GM20000 (cell line): ENCODE measurements around the gene GPR137.
A peak's percentile ranks its signal among the peaks of the same experiment; 100 is the strongest.
"Not testable (repeated sequence)": the region's sequence is repeated elsewhere in the genome, so short reads cannot be mapped to it uniquely, and the experiment has no call there.

ENCODE experiments used
- DNase-seq: peaks from one replicate; pipeline ENCODE4 v3.0.0; 2012; ENCODE audit warnings: low spot score
- TF ChIP-seq, protein P1 (sequence below): IDR thresholded peaks from 2 replicates; pipeline ENCODE4 v1.5.1; 2012; ENCODE audit warnings: mild to moderate bottlenecking, control low read depth; ENCODE audit errors: extremely low read depth, missing control alignments

The GPR137 gene

DNA sequence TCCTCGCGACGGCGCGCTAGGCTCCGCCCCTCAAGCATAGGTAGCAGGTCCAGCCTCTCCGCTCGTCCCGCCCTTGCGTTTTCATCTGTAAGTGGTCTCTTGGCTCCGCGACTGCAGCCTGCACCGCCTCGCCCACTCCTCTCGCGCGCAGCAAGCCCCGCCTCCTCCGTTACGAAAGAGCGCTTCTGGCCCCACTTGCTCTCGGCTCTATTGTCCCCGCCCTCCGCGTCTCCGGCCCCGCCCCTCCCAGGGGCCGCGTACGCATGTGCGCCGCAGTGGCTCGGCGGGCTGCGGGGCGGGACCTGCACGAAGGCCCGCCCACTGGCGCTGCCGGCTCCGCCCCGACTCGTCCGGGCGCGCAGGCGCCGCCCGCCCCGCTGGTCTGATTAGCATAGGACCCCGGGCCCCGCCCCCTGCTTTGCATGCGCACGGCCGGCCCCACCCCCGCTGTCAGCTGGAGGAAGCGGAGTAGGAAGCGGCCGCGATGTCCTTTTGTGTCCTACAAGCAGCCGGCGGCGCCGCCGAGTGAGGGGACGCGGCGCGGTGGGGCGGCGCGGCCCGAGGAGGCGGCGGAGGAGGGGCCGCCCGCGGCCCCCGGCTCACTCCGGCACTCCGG, 19.5 kb downstream of the GPR137 start, which contains the start of gene ESRRA:
TSS of gene ESRRA (plus strand) at position 450 of the 616 bp plus-strand sequence. CDS start 1,656 bp downstream, outside the sequence.
- DNase-seq: peak; percentile 100
- TF ChIP-seq, protein P1, sequence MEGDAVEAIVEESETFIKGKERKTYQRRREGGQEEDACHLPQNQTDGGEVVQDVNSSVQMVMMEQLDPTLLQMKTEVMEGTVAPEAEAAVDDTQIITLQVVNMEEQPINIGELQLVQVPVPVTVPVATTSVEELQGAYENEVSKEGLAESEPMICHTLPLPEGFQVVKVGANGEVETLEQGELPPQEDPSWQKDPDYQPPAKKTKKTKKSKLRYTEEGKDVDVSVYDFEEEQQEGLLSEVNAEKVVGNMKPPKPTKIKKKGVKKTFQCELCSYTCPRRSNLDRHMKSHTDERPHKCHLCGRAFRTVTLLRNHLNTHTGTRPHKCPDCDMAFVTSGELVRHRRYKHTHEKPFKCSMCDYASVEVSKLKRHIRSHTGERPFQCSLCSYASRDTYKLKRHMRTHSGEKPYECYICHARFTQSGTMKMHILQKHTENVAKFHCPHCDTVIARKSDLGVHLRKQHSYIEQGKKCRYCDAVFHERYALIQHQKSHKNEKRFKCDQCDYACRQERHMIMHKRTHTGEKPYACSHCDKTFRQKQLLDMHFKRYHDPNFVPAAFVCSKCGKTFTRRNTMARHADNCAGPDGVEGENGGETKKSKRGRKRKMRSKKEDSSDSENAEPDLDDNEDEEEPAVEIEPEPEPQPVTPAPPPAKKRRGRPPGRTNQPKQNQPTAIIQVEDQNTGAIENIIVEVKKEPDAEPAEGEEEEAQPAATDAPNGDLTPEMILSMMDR: no peak

DNA sequence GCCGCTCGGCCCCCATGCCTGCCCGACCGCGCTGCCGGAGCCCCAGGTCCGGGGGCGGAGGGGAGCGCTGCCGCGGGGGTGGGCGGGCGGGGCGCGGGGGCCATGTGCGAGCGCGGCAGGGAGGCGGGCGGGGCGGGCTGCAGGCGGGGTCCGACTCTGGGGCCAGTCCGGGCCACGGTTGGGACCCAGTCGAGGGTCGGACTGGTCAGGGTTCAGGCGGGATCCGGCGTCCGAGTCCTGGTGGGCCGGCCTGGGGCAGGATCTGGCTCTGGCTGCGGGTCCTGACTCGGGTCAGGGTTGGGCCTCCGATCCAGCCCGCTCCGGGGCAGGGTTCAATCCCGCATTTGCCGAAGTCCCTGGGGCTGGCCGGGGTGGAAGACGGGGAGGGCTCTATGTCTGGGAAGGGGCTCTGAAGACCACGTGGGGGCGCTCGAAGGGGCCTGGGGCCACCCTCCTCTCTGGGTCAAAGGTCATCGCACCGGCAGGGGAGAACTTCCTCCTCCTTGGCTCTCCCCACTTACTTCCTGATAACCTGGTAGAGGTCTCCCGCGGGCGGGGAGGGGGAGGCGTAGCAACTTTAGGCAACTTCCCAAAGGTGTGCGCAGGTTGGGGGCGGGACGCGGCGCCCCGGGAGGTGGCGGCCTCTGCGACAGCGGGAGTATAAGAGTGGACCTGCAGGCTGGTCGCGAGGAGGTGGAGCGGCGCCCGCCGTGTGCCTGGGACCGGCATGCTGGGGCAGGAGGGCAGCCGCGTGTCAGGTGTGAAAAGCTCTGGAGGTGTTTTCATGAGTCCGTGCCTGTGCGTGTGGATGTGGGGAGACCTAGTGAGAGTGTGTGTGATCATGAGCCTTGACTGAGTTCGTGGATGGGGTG, 20.3 kb downstream of the GPR137 start:
- TF ChIP-seq, protein P1: peak; percentile 30
- peak; percentile 69 for DNase-seq

DNA sequence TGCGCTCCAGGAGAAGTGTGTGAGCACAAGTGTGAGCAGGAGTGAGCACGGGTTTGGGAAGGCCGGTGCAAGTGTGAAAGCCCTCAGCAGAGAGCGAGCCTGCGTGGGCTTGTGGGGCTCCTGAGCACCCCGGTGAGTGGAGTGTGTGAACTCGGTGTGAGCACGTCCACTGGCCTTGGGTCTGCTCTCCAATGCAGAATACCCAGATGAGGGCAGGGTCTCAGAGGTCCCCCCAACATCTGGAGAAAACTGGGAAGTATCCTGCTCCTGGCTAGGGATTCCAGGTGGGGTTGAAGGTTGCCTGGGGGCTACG, 20.9 kb downstream of the GPR137 start:
- TF ChIP-seq, protein P1: no peak
- no peak for DNase-seq

- DNase-seq: no peak
- TF ChIP-seq, protein P1: no peak
Measured at GRCh38 chr11:64306876-64307622, 21.4 kb downstream of the GPR137 start.

DNA sequence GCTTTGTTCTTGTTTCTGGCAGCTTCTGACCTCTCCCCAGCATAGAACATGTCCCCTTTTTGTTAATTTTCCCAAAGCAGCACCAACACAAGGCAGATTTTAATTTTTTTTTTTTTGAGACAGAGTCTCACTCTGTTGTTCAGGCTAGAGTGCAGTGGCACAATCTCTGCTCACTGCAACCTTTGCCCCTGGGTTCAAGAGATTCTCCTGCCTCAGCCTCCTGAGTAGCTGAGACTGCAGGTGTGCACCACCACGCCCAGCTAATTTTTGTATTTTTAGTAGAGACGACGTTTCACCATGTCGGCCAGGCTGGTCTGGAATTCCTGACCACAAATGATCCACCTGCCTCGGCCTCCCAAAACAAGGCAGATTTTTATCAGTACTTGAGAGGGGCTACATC, 22.1 kb downstream of the GPR137 start:
- DNase-seq: not testable (repeated sequence)

DNA sequence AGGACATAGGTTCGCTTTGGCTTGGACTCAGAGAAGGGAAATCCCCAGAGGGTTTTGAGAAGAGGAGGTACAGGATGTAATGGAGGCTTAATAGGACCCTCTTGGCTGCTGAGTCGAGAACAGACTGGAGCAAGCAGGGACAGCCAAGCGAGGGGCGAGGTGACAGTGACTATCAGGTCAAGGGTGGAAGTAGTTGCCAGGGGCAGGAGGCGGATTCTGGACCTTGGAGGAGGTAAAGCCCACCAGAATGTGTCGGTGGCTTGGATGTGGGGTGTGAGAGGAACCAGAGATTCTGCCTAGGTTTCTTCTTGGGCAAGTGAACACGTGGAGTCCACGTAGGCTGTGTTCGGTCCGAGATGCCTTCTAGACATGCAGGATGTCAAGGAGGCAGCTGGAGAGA, 27.3 kb downstream of the GPR137 start:
- no peak for DNase-seq
- TF ChIP-seq, protein P1: no peak

DNA sequence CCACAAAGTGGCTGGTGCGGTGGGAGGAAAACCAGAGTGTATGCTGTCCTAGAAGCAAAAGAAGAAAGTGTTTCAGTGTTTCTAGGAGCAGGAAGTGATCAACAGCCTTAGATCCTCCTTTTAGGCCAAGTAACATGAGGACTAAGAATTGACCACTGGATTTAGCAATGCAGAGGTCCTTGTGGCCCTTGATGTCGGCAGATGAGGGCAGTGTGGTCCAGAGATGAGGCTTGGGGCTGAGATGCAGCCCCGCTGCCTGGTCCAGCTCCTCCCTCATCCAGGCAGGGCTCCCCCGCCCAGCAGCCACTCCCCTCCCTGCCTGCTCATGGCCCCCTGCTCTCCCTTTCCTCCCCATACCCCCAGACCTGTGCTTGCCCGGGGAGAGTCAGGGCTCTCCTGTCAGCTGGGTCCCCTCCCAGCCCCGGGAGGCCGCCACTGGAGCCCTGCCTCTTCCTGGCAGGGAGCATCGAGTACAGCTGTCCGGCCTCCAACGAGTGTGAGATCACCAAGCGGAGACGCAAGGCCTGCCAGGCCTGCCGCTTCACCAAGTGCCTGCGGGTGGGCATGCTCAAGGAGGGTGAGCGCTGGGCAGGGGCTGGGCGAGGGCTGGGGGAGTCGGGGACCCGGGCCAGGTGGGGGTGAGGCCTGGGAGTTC, 28.0 kb downstream of the GPR137 start:
- TF ChIP-seq, protein P1: no peak
- no peak for DNase-seq
